ENCODE data around the gene RMI2. TPM values are rescaled to one million over a fixed set of nuclear protein-coding genes. Genes with fewer than 3 reads are reported as not detected.

Gene RMI2
- total and polyA plus RNA-seq, 2 donors (not counting 1 experiment from before 2014, with no cell fraction given): 6.6 to 6.8 TPM

DNA sequence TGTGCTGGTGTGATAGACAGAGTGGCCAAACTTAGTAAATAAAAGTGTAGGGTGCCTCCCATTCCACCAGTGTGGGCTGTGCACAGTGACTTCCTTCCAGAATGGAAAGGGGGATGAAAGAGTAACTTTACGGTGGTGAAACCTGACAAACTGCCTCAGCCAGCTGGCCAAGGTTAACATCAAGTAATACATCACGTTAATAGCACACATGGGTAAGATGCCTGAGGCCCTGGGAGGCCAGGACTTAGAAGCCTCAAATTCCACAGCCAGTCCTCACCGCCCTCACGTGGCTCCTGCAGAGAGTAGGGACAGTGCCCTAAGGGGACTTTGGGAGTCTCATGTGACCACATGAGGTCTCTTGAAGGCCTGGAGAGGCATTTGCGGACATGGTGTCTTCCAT lies 14.1 kb downstream of the RMI2 start:
- H3K4me1 ChIP-seq (ENCODE audit: control insufficient read depth, extremely low read depth, insufficient read depth, low read length): peaks cover 69% of the 10 kb centered on the region
- no peak overlapping the region for H3K9ac ChIP-seq (ENCODE audit: insufficient read depth, low read length)
- no peaks in the 10 kb centered on the region for H3K36me3 ChIP-seq (ENCODE audit: control insufficient read depth, insufficient read depth, low read length)
- H3K4me2 ChIP-seq (ENCODE audit: extremely low read depth, insufficient read depth, low read length): no peak overlapping the region
- no peaks in the 10 kb centered on the region for H4K20me1 ChIP-seq (ENCODE audit: control insufficient read depth, extremely low read depth, insufficient read depth, low read length)
- peak; percentile 71 to 85 for DNase-seq (ENCODE audit: low read depth in 2 of 2)
- no peak overlapping the region for H3K4me3 ChIP-seq (replicated peaks in 1 of 4; ENCODE audit: control extremely low read depth in 1 of 4, insufficient read depth in 1 of 4, low read depth in 3 of 4, low read length in 4 of 4)
- TF ChIP-seq EZH2 (IDR thresholded peaks at IDR 0.05; ENCODE audit: low read length, missing control alignments): no peak
- TF ChIP-seq, protein P1, sequence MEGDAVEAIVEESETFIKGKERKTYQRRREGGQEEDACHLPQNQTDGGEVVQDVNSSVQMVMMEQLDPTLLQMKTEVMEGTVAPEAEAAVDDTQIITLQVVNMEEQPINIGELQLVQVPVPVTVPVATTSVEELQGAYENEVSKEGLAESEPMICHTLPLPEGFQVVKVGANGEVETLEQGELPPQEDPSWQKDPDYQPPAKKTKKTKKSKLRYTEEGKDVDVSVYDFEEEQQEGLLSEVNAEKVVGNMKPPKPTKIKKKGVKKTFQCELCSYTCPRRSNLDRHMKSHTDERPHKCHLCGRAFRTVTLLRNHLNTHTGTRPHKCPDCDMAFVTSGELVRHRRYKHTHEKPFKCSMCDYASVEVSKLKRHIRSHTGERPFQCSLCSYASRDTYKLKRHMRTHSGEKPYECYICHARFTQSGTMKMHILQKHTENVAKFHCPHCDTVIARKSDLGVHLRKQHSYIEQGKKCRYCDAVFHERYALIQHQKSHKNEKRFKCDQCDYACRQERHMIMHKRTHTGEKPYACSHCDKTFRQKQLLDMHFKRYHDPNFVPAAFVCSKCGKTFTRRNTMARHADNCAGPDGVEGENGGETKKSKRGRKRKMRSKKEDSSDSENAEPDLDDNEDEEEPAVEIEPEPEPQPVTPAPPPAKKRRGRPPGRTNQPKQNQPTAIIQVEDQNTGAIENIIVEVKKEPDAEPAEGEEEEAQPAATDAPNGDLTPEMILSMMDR (conservative IDR thresholded peaks at IDR 0.05 in 1 of 2, IDR thresholded peaks at IDR 0.05 in 1 of 2; ENCODE audit: low read depth in 1 of 2, low read length in 2 of 2): no peak
- no peak overlapping the region for H2AFZ ChIP-seq (ENCODE audit: low read length)
- no peaks in the 10 kb centered on the region for H3K9me3 ChIP-seq (ENCODE audit: control insufficient read depth, insufficient read depth, low read depth, low read length)
- H3K27me3 ChIP-seq (ENCODE audit: control insufficient read depth, insufficient read depth, low read length): no peaks in the 10 kb centered on the region
- peak overlapping the region; percentile 4 for H3K27ac ChIP-seq (ENCODE audit: insufficient read depth, low read length)
- no peaks in the 10 kb centered on the region for H3K79me2 ChIP-seq (ENCODE audit: control insufficient read depth, insufficient read depth, low read length)

DNA sequence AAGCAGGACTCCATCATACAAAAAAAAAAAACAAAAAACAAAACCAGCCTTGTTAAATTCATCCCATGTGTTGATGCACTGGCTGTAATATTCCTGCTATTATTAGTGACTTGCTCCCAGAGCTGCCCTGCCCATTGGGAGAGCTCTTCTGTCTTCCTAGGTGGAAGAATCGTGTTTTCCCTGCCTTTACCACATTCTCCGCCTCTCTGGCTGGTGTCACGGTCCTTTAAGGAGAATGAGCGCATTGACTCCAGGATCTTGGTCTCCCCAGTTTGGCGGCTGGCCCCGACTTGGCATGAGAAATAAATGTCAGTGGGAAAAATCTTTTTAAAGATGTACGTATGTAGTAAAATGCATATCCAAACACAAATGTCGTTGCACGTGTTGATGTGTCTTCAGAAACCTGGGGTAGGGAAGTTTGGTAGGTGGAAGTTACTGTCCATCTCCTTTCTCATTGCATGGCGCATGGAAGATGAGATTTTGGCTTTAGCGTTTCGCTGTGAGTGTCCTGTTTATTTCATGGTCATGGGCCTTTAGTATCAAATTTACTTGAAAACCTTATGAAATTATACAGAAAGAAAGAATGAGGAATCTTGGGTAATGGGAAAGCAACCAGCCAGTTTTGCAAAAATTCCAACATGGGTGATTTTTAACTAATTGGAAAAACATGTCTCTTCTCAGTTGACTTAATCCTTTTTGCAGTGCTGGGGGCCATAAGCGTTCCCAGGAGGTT lies 15.5 kb downstream of the RMI2 start:
- H4K20me1 ChIP-seq (ENCODE audit: control insufficient read depth, extremely low read depth, insufficient read depth, low read length): no peaks in the 10 kb centered on the region
- no peaks in the 10 kb centered on the region for H3K79me2 ChIP-seq (ENCODE audit: control insufficient read depth, insufficient read depth, low read length)
- peaks cover 56% of the 10 kb centered on the region for H3K4me1 ChIP-seq (ENCODE audit: control insufficient read depth, extremely low read depth, insufficient read depth, low read length)
- H3K9ac ChIP-seq (ENCODE audit: insufficient read depth, low read length): no peak overlapping the region
- TF ChIP-seq, protein P1 (conservative IDR thresholded peaks at IDR 0.05 in 1 of 2, IDR thresholded peaks at IDR 0.05 in 1 of 2; ENCODE audit: low read depth in 1 of 2, low read length in 2 of 2): no peak
- TF ChIP-seq EZH2 (IDR thresholded peaks at IDR 0.05; ENCODE audit: low read length, missing control alignments): no peak
- no peaks in the 10 kb centered on the region for H3K36me3 ChIP-seq (ENCODE audit: control insufficient read depth, insufficient read depth, low read length)
- no peak overlapping the region for H2AFZ ChIP-seq (ENCODE audit: low read length)
- peak in 1 of 2 donors; percentile 46 for DNase-seq (ENCODE audit: low read depth in 2 of 2)
- no peaks in the 10 kb centered on the region for H3K27me3 ChIP-seq (ENCODE audit: control insufficient read depth, insufficient read depth, low read length)
- H3K4me2 ChIP-seq (ENCODE audit: extremely low read depth, insufficient read depth, low read length): peak overlapping the region; percentile 33
- no peaks in the 10 kb centered on the region for H3K9me3 ChIP-seq (ENCODE audit: control insufficient read depth, insufficient read depth, low read depth, low read length)
- no peak overlapping the region for H3K4me3 ChIP-seq (replicated peaks in 1 of 4; ENCODE audit: control extremely low read depth in 1 of 4, insufficient read depth in 1 of 4, low read depth in 3 of 4, low read length in 4 of 4)
- H3K27ac ChIP-seq (ENCODE audit: insufficient read depth, low read length): peak overlapping the region; percentile 46

DNA sequence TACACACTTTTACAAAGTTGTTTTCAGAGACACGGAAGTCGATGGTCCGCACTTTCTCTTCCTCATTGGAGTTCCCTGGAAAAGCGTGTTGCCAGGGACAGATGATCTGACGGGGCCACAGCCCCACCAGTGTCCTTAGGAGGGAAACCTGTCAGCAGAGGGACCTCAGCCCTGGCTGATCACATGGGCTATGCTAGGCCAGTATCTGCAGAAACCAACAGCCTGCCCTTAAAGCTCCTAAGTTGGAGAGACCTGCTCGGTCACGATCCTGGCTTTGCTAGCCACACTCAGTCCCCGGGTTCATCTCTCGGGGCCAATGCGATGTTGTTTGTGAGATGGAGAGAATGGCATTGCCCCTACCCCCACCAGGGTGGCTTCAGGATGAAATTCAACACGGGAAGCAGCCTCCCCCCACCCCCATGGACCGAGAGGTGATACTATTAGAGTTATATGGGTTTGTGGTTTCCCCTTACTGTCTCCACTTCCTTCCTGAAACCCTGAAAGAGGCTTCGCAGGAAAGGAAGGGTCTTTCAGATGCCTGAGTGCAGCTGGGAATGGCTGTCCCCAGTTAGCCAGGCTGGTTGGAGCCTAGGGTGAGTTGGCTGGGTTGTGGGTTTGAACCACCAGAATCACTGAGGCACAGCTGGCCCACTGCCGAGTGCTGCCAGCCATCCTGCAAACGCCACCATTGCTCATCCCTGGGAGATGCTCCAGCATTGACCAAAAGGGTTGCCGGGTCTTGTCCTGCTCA lies 16.6 kb downstream of the RMI2 start:
- H3K27ac ChIP-seq (ENCODE audit: insufficient read depth, low read length): no peak overlapping the region
- no peak overlapping the region for H3K9ac ChIP-seq (ENCODE audit: insufficient read depth, low read length)
- no peak overlapping the region for H3K4me3 ChIP-seq (replicated peaks in 1 of 4; ENCODE audit: control extremely low read depth in 1 of 4, insufficient read depth in 1 of 4, low read depth in 3 of 4, low read length in 4 of 4)
- peaks cover 53% of the 10 kb centered on the region for H3K4me1 ChIP-seq (ENCODE audit: control insufficient read depth, extremely low read depth, insufficient read depth, low read length)
- H4K20me1 ChIP-seq (ENCODE audit: control insufficient read depth, extremely low read depth, insufficient read depth, low read length): no peaks in the 10 kb centered on the region
- H3K9me3 ChIP-seq (ENCODE audit: control insufficient read depth, insufficient read depth, low read depth, low read length): no peaks in the 10 kb centered on the region
- no peak overlapping the region for H3K4me2 ChIP-seq (ENCODE audit: extremely low read depth, insufficient read depth, low read length)
- no peaks in the 10 kb centered on the region for H3K36me3 ChIP-seq (ENCODE audit: control insufficient read depth, insufficient read depth, low read length)
- H3K27me3 ChIP-seq (ENCODE audit: control insufficient read depth, insufficient read depth, low read length): no peaks in the 10 kb centered on the region
- no peak for TF ChIP-seq EZH2 (IDR thresholded peaks at IDR 0.05; ENCODE audit: low read length, missing control alignments)
- TF ChIP-seq, protein P1 (conservative IDR thresholded peaks at IDR 0.05 in 1 of 2, IDR thresholded peaks at IDR 0.05 in 1 of 2; ENCODE audit: low read depth in 1 of 2, low read length in 2 of 2): no peak
- no peaks in the 10 kb centered on the region for H3K79me2 ChIP-seq (ENCODE audit: control insufficient read depth, insufficient read depth, low read length)
- H2AFZ ChIP-seq (ENCODE audit: low read length): no peak overlapping the region
- no peak for DNase-seq (ENCODE audit: low read depth in 2 of 2)
